Kidney capillary endothelial cell (primary cell): ENCODE measurements around the gene HMX3.
"Not testable (repeated sequence)": the region's sequence is repeated elsewhere in the genome, so short reads cannot be mapped to it uniquely, and the experiment has no call there.

Experiments used
- DNase-seq: peaks from one replicate; pipeline ENCODE4 v3.0.0-alpha.2; 2018; ENCODE audit warnings: low spot score

HMX3 gene

GRCh38 chr10:123175389-123176387 lies 39.9 kb downstream of the HMX3 start:
- DNase-seq = no peak

GRCh38 chr10:123178390-123178789 lies 42.6 kb downstream of the HMX3 start:
- DNase-seq = not testable (repeated sequence)

- DNase-seq = no peak
Observed at GRCh38 chr10:123180101-123181090, 44.6 kb downstream of the HMX3 start.

- no peak for DNase-seq
Observed at GRCh38 chr10:123183724-123184123, 48.0 kb downstream of the HMX3 start.

GRCh38 chr10:123187781-123188180 lies 52.0 kb downstream of the HMX3 start:
- no peak for DNase-seq
